Endothelial cell of umbilical vein (primary cell): ENCODE results near the gene GRM2.
"Not testable (repeated sequence)": the region's sequence is repeated elsewhere in the genome, so short reads cannot be mapped to it uniquely, and the experiment has no call there.

Experiments
- POLR2A ChIP-seq: IDR thresholded peaks from 2 replicates; pipeline ENCODE4 v1.6.1; 2012; ENCODE audit warnings: low read depth, mild to moderate bottlenecking, control low read depth, low read length
- POLR2AphosphoS5 ChIP-seq: IDR thresholded peaks from 2 replicates; pipeline ENCODE4 v1.6.1; 2012; ENCODE audit warnings: low read depth, mild to moderate bottlenecking, control low read depth, low read length, moderate library complexity; ENCODE audit not compliant: insufficient read depth
- TF ChIP-seq, protein P1 (sequence below), 2 donors: IDR thresholded peaks; 1 replicate in 1 of 2; 2 replicates in 1 of 2; pipeline ENCODE4 v1.5.1; 2011; ENCODE audit warnings: low read length in 2 of 2, mild to moderate bottlenecking in 2 of 2, moderate library complexity in 2 of 2, control low read depth in 1 of 2, inconsistent platforms in 1 of 2, low read depth in 1 of 2; ENCODE audit not compliant: insufficient read depth in 1 of 2; ENCODE audit errors: extremely low read depth in 1 of 2

DNA sequence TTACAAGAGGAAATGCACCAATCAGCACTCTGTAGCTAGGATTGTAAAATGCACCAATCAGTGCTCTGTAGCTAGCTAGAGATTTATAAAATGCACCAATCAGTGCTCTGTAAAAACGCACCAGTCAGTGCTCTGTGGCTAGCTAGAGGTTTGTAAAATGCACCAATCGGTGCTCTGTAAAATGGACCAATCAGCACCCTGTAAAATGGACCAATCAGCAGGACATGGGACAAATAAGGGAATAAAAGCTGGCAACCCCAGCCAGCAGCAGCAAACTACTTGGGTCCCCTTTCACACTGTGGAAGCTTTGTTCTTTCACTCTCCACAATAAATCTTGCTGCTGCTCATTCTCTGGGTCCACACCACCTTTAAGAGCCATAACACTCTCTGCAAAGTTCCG is 35.5 kb downstream of the GRM2 start:
- TF ChIP-seq POLR2AphosphoS5, POLR2A: not testable (repeated sequence)
- TF ChIP-seq, protein P1, sequence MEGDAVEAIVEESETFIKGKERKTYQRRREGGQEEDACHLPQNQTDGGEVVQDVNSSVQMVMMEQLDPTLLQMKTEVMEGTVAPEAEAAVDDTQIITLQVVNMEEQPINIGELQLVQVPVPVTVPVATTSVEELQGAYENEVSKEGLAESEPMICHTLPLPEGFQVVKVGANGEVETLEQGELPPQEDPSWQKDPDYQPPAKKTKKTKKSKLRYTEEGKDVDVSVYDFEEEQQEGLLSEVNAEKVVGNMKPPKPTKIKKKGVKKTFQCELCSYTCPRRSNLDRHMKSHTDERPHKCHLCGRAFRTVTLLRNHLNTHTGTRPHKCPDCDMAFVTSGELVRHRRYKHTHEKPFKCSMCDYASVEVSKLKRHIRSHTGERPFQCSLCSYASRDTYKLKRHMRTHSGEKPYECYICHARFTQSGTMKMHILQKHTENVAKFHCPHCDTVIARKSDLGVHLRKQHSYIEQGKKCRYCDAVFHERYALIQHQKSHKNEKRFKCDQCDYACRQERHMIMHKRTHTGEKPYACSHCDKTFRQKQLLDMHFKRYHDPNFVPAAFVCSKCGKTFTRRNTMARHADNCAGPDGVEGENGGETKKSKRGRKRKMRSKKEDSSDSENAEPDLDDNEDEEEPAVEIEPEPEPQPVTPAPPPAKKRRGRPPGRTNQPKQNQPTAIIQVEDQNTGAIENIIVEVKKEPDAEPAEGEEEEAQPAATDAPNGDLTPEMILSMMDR (IDR thresholded peaks at IDR 0.05; ENCODE audit: extremely low read depth in 1 of 2, insufficient read depth in 1 of 2, low read depth in 1 of 2, low read length in 2 of 2): not testable (repeated sequence)
